Caco-2 (cell line): ENCODE results near the gene ACAN. TPM values are rescaled to one million over a fixed set of nuclear protein-coding genes. Genes with fewer than 3 reads are reported as not detected.

Experiments used
- BruUV-seq: library from RNA; stranded (reverse); fragments of 400-500 nt; replicated peaks from 2 replicates; lab custom pipeline; 2021; lab: Mats Ljungman, UMichigan
- CTCF ChIA-PET: fragments of 300-600 bp; sonication (Branson Sonifier 250); formaldehyde crosslinking; loops from one replicate; lab custom pipeline; 2022; ENCODE audit warnings: antibody characterized with exemption; lab: Charles Lee
- POLR2A ChIA-PET: fragments of 300-600 bp; sonication (Branson Sonifier 250); formaldehyde crosslinking; loops from one replicate; lab custom pipeline; 2022; ENCODE audit warnings: antibody characterized with exemption; lab: Charles Lee
- DNase-seq, 2 experiments: peaks; one replicate each; pipeline versions ENCODE4 v3.0.0 to v3.0.0-alpha.2; 2020 to 2022
- H3K27me3 ChIP-seq: replicated peaks from 2 replicates; pipeline ENCODE4 v1.6.0; 2011; ENCODE audit warnings: low read length; ENCODE audit not compliant: control insufficient read depth, insufficient read depth
- H3K36me3 ChIP-seq: 2 replicates; pipeline ENCODE4 v1.5.1; 2011; ENCODE audit warnings: low read length; ENCODE audit not compliant: control insufficient read depth, insufficient read depth
- H3K4me1 ChIP-seq: fragments of 250-450 bp; sonication (Bioruptor Pico); 2 replicates; pipeline ENCODE4 v1.5.1; 2020; ENCODE audit warnings: mild to moderate bottlenecking
- H3K4me3 ChIP-seq: 2 replicates; pipeline ENCODE4 v1.5.1; 2011; ENCODE audit warnings: low read depth, mild to moderate bottlenecking, control low read depth, low read length
- H3K9me3 ChIP-seq: fragments of 250-450 bp; sonication (Bioruptor Pico); 2 replicates; pipeline ENCODE4 v1.5.1; 2020; ENCODE audit warnings: mild to moderate bottlenecking, moderate library complexity
- H3K27ac Mint-ChIP-seq: one replicate; pipeline ENCODE4 v1.8.0; 2022; ENCODE audit warnings: mixed read lengths; ENCODE audit not compliant: unreplicated experiment
- H3K27me3 Mint-ChIP-seq: one replicate; pipeline ENCODE4 v1.8.0; 2022; ENCODE audit warnings: mixed read lengths; ENCODE audit not compliant: insufficient read depth, unreplicated experiment
- H3K36me3 Mint-ChIP-seq: one replicate; pipeline ENCODE4 v1.8.0; 2022; ENCODE audit warnings: mild to moderate bottlenecking, mixed read lengths; ENCODE audit not compliant: insufficient read depth, unreplicated experiment
- H3K4me1 Mint-ChIP-seq: one replicate; pipeline ENCODE4 v1.8.0; 2022; ENCODE audit warnings: low read depth, mixed read lengths; ENCODE audit not compliant: unreplicated experiment
- H3K4me3 Mint-ChIP-seq: one replicate; pipeline ENCODE4 v1.8.0; 2022; ENCODE audit warnings: mild to moderate bottlenecking, moderate library complexity, mixed read lengths; ENCODE audit not compliant: unreplicated experiment
- H3K9me3 Mint-ChIP-seq: one replicate; pipeline ENCODE4 v1.8.0; 2022; ENCODE audit warnings: mixed read lengths; ENCODE audit not compliant: unreplicated experiment
- CTCF ChIP-seq, 2 experiments: fragments of 200-600 bp in 1 of 2; IDR thresholded peaks; 1 replicate in 1 of 2; 2 replicates in 1 of 2; pipeline versions ENCODE4 v1.5.1 to v1.8.0; 2011 to 2022; ENCODE audit warnings: antibody characterized with exemption in 1 of 2, control low read depth in 1 of 2, inconsistent platforms in 1 of 2, low read depth in 1 of 2, low read length in 1 of 2, mild to moderate bottlenecking in 1 of 2, moderate library complexity in 1 of 2; ENCODE audit not compliant: insufficient read depth in 1 of 2, severe bottlenecking in 1 of 2, unreplicated experiment in 1 of 2
- intact Hi-C: fragments of 100-400 bp; cut with micrococcal nuclease; formaldehyde crosslinking; loops from one replicate; pipeline ENCODE4 v1.10.0; 2022; ENCODE audit not compliant: unreplicated experiment
- total RNA-seq: library from RNA; stranded (reverse); gene quantifications from 2 replicates; pipeline ENCODE4 v1.2.3, GENCODE V29; 2022

The ACAN gene
- total RNA-seq, 1 experiment from 2014 or later = not detected

- Histone ChIP-seq H3K36me3 (no peaks in the 10 kb centered on the region), H3K4me3 (no peak overlapping the region), H3K27me3 (no peaks in the 10 kb centered on the region), H3K4me1 (no peaks in the 10 kb centered on the region), H3K9me3 (peaks cover 5% of the 10 kb centered on the region; the same call in 1 of the 2 replicates)
- TF ChIP-seq CTCF (IDR thresholded peaks at IDR 0.05; ENCODE audit: insufficient read depth in 1 of 2, low read depth in 1 of 2, low read length in 1 of 2, severe bottlenecking in 1 of 2, unreplicated experiment in 1 of 2) = no peak
- no peak for DNase-seq
- H3K4me1 Mint-ChIP-seq = no peaks in the 10 kb centered on the region
- H3K36me3 Mint-ChIP-seq = no peaks in the 10 kb centered on the region
- no peak overlapping the region for H3K27ac Mint-ChIP-seq
- ChIA-PET POLR2A (no interaction called here), CTCF (no interaction called here)
- intact Hi-C loops = no loop called here
- no peak overlapping the region for H3K4me3 Mint-ChIP-seq
- peaks cover 13% of the 10 kb centered on the region for H3K9me3 Mint-ChIP-seq
- BruUV-seq = no TSS peak
- H3K27me3 Mint-ChIP-seq = peaks cover 14% of the 10 kb centered on the region
Measured at GRCh38 chr15:88769161-88769971, 33.9 kb upstream of the ACAN start.

- Histone ChIP-seq H3K4me3 (no peak overlapping the region), H3K9me3 (0 out of 2 replicates have a peak, but pooled peaks cover 9% of the 10 kb centered on the region), H3K27me3 (no peaks in the 10 kb centered on the region), H3K36me3 (no peaks in the 10 kb centered on the region), H3K4me1 (no peaks in the 10 kb centered on the region)
- no peak overlapping the region for H3K4me3 Mint-ChIP-seq
- CTCF ChIA-PET = no interaction called here
- H3K36me3 Mint-ChIP-seq = no peaks in the 10 kb centered on the region
- H3K27ac Mint-ChIP-seq = no peak overlapping the region
- no peak for DNase-seq
- H3K4me1 Mint-ChIP-seq = no peaks in the 10 kb centered on the region
- BruUV-seq = no TSS peak
- intact Hi-C loops = no loop called here
- peaks cover 13% of the 10 kb centered on the region for H3K9me3 Mint-ChIP-seq
- POLR2A ChIA-PET = no interaction called here
- H3K27me3 Mint-ChIP-seq = peaks cover 11% of the 10 kb centered on the region
- no peak for TF ChIP-seq CTCF (IDR thresholded peaks at IDR 0.05; ENCODE audit: insufficient read depth in 1 of 2, low read depth in 1 of 2, low read length in 1 of 2, severe bottlenecking in 1 of 2, unreplicated experiment in 1 of 2)
Measured at GRCh38 chr15:88775776-88776175, 27.5 kb upstream of the ACAN start.

DNA sequence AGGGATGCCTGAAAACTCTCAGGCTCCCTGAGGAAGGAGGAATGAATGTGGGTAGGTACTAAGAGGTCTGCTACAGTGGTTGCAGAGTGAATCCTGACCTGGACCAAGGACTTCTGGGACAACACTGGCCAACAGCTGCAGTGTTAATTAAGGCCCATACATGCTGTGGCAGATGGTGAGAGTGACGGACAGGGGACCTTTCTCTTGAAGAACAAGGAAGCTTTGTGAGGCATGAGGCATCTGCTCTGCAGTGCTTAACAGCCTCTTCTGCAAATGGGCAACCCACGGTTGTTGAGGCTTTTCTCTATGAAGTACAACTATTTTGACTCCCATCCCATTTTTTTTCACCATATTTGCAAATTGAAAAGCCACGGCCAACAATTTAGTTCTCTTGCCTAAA lies 26.6 kb upstream of the ACAN start:
- Histone ChIP-seq H3K9me3 (0 out of 2 replicates have a peak, but pooled peaks cover 9% of the 10 kb centered on the region), H3K4me3 (no peak overlapping the region), H3K4me1 (no peaks in the 10 kb centered on the region), H3K27me3 (no peaks in the 10 kb centered on the region), H3K36me3 (no peaks in the 10 kb centered on the region)
- intact Hi-C loops = no loop called here
- H3K4me1 Mint-ChIP-seq = no peaks in the 10 kb centered on the region
- no TSS peak for BruUV-seq
- H3K36me3 Mint-ChIP-seq = no peaks in the 10 kb centered on the region
- no peak overlapping the region for H3K4me3 Mint-ChIP-seq
- peaks cover 11% of the 10 kb centered on the region for H3K27me3 Mint-ChIP-seq
- TF ChIP-seq CTCF (IDR thresholded peaks at IDR 0.05; ENCODE audit: insufficient read depth in 1 of 2, low read depth in 1 of 2, low read length in 1 of 2, severe bottlenecking in 1 of 2, unreplicated experiment in 1 of 2) = no peak
- POLR2A ChIA-PET = no interaction called here
- DNase-seq = no peak
- CTCF ChIA-PET = no interaction called here
- H3K27ac Mint-ChIP-seq = no peak overlapping the region
- H3K9me3 Mint-ChIP-seq = peaks cover 10% of the 10 kb centered on the region
